ENCODE measurements around the gene KIF13A.
"Not testable (repeated sequence)": the region's sequence is repeated elsewhere in the genome, so short reads cannot be mapped to it uniquely, and the experiment has no call there.

KIF13A gene

DNA sequence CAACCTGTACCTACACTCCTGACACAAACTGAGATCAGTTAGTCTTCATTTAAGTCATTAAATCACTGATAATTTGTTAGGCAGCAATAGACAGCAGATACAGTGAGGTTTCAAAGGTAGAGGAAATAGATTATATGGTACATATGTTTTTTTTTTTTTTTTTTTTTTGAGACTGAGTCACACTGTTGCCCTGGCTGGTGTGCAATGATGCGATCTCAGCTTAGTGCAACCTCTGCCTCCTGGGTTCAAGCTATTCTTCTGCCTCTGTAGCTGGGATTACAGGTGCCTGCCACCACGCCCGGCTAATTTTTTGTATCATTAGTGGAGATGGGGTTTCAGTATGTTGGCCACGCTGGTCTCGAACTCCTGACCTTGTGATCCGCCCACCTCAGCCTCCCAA lies 38.2 kb upstream of the KIF13A start:
- TF ChIP-seq CTCF (conservative IDR thresholded peaks at IDR 0.05; ENCODE audit: control insufficient read depth, insufficient read depth, low read depth, low read length) = no peak
- peak; percentile 22 for DNase-seq (ENCODE audit: low read depth)
- H3K4me3 ChIP-seq (ENCODE audit: control insufficient read depth, low read depth, low read length) = no peak overlapping the region

GRCh38 chr6:18024876-18025275 lies 37.4 kb upstream of the KIF13A start:
- TF ChIP-seq CTCF (conservative IDR thresholded peaks at IDR 0.05; ENCODE audit: control insufficient read depth, insufficient read depth, low read depth, low read length) = no peak
- H3K4me3 ChIP-seq (ENCODE audit: control insufficient read depth, low read depth, low read length) = no peak overlapping the region
- no peak for DNase-seq (ENCODE audit: low read depth)

DNA sequence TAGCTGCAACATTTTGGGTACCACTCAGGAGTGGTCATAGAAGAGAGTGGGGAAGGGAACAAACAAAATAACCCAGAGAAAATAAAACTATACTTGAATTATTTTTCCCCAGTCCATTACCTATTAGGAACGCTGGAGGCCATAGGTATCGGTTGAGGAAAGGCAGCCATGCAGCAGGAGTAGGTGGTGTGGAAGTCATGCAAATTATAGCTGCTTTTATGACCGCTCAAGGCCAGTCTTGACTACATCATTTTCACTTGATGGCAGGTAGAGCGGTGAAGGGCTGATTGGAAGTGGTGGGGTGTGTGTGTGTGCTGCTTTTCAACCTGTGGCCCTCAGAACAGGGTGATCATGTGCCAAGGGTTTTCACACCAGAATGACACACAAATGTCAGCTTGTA lies 36.5 kb upstream of the KIF13A start:
- DNase-seq (ENCODE audit: low read depth) = no peak
- H3K4me3 ChIP-seq (ENCODE audit: control insufficient read depth, low read depth, low read length) = no peak overlapping the region
- no peak for TF ChIP-seq CTCF (conservative IDR thresholded peaks at IDR 0.05; ENCODE audit: control insufficient read depth, insufficient read depth, low read depth, low read length)

- DNase-seq (ENCODE audit: low read depth) = peak; percentile 39
- no peak overlapping the region for H3K4me3 ChIP-seq (ENCODE audit: control insufficient read depth, low read depth, low read length)
- TF ChIP-seq CTCF (conservative IDR thresholded peaks at IDR 0.05; ENCODE audit: control insufficient read depth, insufficient read depth, low read depth, low read length) = no peak
Measured at GRCh38 chr6:18022398-18023231, 35.2 kb upstream of the KIF13A start.

DNA sequence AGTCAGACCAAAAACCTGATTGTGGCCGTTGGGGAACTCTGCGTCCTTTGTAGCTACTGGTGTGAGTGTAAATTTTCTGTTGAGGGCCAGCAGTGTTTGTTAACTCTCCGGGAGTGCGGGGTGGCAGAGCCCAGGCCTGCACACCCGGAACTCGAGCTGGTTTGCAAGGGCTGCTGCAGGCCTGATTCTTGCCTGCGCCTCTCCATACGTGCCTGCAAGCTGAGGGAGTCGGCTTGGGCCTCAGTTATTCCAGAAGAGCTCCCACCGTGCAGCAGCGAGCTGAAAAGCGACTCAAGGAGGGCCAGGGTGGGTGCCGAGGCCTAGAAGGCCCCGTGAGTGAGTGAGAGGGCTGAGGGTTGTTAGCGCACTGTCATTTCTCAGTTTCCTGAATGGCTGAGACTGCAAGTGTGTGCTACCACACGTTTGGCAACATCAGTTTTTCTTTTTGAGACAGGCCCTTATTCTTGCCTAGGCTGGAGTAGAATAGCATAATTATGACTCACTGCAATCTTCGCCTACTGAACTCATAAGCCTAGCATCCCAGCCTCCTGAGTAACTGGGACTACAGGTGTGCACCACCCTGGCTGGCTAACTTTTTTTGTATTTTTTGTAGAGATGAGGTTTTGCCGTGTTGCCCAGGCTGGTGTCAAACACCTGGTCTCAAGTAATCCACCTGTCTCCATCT lies 33.9 kb upstream of the KIF13A start:
- no peak overlapping the region for H3K4me3 ChIP-seq (ENCODE audit: control insufficient read depth, low read depth, low read length)
- no peak for DNase-seq (ENCODE audit: low read depth)
- no peak for TF ChIP-seq CTCF (conservative IDR thresholded peaks at IDR 0.05; ENCODE audit: control insufficient read depth, insufficient read depth, low read depth, low read length)

DNA sequence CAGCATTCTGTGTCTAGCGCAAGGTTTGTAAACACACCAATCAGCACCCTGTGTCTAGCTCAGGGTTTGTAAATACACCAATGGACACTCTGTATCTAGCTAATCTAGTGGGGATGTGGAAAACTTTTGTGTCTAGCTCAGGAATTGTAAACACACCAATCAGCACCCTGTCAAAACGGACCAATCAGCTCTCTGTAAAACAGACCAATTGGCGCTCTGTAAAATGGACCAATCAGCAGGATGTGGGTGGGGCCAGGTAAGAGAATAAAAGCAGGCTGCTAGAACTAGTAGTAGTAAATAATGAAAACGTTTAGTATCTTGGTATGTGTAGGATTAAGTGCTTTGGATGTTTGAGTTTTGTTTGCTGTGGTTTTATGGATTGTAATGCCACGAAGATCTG lies 33.1 kb upstream of the KIF13A start:
- not testable (repeated sequence) for DNase-seq (ENCODE audit: low read depth); H3K4me3 ChIP-seq (ENCODE audit: control insufficient read depth, low read depth, low read length)

Measured in fibroblast of mammary gland (primary cell).